HUDEP-2 (cell line): ENCODE results near the gene IPPK.
"Not testable (repeated sequence)": the region's sequence is repeated elsewhere in the genome, so short reads cannot be mapped to it uniquely, and the experiment has no call there.

Experiments
- DNase-seq, 76 experiments: peaks; one replicate each; lab custom pipeline; 2025; ENCODE audit not compliant: unreplicated experiment in 76 of 76; lab: John Stamatoyannopoulos, UW

The IPPK gene

DNA sequence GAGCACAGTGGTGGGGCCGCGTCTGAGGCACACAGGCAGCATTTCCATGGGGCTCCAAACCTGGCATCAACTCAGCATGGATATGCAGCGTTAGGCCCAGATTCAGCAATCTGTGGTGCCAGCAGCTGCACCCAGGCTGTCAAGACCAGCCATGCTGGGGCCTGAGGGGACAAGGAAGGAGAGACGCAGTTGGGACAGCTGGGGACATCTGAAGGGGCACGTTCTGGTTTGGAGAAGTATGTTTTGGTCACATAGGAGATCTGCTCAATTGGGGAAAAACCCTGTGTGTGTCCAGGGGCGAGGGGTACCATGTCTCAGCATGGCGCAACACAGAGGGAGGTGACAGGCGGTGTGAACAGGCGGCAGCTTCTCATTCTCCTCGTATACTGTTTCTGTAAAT lies 67.5 kb downstream of the IPPK start:
- no peak for DNase-seq

DNA sequence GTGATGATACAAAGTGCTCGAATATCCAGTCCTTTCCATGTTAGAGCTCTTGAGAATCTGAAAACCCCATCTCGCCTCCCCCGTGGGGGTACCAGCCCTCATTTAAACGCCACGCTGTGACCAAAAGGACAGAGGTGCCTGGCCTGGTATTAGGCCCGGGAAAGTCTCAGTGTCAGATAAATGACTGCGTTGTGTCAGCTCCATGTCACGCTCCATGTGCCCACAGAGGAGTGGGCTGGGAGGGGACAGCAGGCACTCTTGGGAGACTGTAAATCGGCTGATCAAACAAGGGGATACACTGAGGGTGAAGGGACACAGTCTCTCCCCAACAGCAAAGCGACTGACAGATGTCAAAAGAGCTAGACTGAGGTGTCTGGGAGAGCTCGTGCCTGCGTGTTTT lies 68.5 kb downstream of the IPPK start:
- no peak for DNase-seq

DNA sequence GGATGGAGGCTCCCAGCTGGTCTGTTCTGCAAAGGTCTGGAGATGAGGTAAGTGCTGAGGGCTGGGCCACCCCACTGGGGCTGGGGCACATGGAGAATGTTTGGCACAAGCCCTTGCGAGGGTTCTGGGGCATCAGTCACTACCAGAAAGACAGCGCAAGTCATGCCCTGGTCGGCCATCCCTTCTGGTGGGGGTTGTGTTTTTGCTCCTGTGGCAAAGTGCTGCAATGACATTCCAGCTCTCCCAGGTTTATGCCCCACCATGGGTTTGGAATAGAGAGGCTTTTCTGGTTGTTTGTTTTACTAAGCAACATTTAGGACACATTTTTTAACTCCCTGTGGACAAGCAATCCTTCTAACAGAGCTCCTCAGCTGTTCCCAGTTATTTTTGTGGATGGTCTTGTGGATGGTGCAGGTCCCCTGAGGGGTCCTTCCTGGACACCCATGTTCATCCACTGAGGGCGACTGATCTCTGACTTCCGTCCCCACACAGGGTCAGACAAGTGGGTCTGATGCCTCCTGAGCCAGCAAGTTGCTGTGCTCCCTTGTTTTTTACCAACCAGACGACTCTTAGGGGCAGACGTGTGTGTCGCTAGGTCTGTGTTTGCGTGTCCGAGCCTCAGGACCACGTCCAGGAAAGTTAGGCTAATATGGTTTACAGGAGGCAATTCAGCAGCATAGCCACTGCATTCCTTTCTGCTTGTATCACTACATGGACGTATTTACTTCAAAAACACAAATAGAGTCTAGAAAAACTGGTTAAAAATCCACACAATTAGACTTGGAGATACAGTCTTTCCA lies 69.3 kb downstream of the IPPK start:
- no peak for DNase-seq

DNA sequence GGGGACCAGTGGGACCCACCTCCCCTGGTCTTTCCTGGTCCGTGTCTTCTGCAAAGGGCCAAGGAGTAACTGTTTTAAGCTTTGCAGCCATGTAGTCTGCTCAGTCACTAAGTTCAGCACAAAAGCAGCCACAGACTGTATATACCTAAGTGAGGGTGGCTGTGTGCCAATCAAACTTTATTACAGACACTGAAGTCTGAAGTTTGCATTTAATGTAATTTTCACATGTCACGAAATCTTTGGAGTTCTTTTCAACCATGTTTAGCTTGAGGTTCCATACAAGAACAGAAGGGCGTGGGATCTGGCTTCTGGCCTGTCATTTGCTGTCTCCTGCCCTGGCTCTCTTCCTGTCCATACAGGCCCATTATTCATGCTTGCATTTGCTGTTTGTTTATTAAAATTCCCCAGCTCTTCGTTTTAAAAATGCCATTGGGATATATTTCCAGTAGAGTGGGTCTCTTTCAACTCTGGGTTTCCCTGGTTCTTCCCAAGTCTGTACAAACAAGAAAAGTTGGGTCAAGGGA lies 69.9 kb downstream of the IPPK start:
- DNase-seq = no peak

DNA sequence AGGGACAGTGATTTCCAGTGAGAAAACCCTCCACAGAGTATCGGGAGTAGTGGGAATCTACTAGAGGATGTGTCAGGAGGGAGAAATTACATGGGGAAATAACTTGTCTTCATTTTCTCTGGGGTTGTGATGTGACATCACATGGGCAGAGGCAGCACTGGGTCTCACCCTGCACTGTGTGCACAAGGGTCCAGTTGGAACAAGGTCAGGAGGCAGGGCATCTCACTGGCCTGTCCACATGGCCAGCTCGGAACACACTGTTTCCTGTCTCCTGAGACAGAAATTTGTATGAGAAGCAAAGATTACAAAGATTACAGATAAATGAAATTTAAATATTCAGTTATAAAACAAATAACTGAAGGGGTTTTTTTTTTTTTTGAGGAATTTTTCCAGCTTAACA lies 71.5 kb downstream of the IPPK start:
- DNase-seq = no peak

DNA sequence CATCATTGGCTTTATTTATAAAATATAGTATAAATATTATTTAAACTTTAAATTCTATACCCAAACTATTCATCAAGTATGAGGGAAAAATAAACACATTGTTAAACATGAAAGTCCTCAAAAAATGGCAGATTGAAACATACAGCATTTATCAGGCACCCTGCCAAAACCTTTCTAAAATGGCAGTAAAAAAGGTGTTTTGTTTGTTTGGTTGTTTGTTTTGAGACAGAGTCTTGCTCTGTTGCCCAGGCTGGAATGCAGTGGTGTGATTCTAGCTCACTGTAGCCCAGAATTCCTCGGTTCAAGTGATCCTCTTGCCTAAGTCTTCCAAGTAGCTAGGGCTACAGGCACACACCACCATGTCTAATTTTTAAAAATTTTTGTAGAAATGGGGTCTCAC lies 74.0 kb downstream of the IPPK start:
- no peak for DNase-seq

DNA sequence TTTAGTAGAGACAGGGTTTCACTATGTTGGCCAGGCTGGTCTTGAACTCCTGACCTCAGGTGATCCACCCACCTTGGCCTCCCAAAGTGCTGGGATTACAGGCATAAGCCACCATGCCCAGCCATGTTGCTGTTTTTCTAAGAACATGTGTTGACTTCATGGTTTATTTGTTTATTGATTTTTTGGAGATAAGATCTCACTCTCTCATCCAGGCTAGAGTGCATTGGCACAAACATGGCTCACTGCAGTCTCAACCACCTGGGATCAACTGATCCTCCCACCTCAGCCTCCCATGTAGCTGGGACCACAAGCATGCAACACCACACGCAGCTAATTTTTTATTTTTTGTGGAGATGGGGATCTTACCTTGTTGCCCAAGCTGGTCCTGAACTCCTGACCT lies 74.9 kb downstream of the IPPK start:
- not testable (repeated sequence) for DNase-seq

DNA sequence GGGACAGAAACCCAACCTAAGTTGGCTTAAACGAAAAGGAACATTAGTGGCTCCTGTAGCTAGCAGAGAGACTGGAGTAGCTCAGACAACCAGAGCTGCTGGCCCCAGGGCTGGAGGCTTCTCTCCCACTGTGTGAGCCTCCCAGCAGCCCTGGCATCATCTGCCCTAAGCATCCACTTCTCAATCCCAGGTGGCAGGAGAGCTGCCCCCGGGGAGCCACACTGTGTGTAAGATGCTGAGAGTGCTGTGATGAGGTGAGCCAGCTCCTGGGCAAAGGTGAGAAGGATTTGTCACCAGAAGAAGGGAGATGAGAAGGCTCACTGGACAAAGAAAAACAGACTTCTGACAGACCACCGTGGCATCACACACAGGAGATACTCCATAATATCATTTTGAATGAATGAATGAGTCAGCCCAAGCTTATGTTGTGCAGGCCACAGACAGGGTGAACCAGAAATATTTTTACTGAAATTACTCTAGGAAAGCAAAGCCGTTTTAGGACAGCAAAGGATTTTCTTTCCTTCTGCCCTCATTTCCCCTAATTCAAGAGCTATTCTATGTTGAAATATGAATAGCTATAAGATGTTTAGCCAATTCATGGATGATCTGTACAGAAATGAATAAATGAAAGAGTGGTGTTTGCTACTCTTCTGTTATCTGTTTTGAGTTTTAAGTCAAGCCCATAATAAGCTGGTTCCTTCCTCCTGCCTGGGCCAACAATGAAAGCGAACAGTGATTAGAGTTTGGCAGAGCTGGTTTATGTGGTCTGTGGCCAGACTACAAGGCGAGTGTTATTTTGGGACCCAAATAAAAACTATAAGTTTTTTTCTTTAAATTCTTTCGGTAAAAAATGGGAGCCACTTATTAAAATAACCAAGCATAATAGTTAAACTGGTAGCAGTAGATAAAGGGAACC lies 76.7 kb downstream of the IPPK start:
- DNase-seq = no peak

DNA sequence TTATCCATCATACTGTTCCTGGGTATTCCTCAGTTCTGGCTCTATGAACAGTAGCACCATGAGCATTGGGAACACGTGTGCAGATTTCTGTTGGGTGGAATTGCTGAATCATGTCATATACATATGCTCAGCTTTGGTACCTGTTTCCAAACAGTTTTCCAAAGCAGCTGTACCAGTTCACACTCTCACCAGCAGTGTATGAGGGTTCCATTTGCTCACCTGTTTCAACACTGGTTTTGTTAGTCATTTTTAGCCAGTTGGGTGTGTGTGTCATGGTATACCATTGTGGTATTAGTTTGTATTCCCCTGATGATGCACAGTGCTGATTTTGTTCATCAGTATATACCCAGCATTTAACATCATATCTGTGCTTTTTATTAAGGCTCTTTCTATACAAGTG lies 77.4 kb downstream of the IPPK start:
- DNase-seq = no peak

DNA sequence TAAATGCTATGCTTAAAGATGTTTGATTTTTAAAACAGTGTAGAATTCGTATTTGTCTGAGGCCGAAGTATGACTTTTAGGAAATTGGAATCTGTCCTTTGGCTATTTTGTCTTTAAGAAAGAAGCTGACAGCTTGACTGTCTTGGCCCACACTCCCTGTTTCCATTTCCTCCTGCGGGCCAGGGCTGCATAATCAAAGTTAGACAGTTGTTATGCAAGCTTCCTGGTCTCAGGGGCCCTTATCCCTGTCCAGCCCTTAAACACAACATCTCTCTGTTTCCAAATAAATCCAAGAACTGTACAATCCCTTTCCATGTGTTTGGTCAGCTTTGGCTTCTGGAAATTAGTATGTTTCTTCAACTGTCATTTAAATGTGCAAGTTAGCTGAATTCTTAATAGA lies 79.6 kb downstream of the IPPK start:
- DNase-seq = no peak

DNA sequence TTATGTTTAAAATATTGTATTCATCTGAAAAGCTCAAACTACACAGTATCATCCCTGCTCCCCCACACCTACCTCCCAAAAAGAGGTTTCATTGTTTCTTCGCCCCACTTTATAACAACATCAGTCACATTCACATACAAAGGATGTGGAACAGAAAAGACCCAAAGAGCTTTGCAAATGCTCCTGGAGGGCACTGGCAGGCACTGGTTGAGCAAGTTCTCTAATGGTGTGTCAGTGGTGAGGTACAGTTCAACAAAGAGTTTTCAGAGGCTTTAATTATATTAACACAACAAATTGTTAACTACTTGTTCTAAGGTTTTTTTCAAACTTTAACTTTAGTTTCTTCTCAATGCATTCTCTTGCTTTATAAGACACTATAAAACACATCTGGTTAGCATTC lies 80.0 kb downstream of the IPPK start:
- no peak for DNase-seq

DNA sequence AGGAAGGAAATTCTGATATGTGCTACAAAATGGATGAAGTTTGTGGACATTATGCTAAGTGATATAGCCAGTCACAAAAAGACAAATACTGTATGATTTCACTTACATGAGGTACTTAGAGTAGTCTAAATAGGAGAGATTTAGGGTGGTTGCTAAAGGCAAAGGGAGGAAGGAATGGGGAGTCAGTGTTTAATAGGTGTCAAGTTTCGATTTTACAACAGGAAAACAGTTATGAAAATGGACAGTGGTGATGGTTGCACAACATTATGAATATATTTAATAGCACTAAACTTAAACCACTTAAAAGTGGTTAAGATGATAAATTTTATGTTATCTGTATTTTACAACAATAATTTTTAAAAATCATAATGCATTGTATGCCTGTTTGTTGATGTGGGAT lies 93.8 kb downstream of the IPPK start:
- DNase-seq = no peak

DNA sequence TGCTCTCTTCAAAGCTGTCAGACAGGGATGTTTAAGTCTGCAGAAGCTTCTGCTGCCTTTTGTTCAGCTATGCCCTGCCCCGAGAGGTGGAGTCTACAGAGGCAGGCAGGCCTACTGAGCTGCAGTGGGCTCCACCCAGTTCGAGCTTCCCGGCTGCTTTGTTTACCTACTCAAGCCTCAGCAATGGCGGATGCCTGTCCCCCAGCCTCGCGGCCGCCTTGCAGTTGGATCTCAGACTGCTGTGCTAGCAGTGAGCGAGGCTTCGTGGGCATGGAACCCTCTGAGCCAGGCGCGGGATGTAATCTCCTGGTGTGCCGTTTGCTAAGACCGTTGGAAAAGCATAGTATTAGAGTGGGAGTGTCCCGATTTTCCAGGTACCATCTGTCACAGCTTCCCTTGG lies 96.3 kb downstream of the IPPK start:
- not testable (repeated sequence) for DNase-seq

DNA sequence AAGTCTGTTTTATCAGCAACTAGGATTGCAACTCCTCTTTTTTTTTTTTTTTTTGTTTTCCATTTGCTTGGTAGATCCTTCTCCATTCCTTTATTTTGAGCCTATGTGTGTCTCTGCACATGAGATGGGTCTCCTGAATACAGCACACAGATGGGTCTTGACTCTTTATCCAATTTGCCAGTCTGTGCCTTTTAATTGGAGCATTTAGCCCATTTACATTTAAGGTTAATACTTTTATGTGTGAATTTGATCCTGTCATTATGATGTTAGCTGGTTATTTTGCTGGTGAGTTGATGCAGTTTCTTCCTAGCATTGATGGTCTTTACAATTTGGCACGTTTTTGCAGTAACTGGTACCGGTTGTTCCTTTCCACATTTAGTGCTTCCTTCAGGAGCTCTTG lies 98.1 kb downstream of the IPPK start:
- not testable (repeated sequence) for DNase-seq

DNA sequence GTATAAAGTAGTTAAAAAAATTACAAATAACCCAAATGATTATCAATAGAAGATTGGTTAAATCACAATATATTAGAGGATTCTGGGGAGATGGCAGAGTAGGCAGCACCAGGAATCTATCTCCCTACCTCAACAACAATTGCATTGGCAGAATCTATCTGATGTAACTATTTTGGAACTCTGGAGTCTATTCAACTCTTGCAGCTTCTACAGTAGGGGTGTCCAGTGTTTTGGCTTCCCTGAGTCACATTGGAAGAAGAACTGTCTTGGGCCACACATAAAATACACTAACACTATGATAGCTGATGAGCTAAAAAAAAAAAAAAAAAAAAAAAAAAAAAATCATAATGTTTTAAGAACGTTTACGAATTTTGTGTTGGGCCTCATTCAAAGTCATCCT lies 104.9 kb downstream of the IPPK start:
- no peak for DNase-seq

DNA sequence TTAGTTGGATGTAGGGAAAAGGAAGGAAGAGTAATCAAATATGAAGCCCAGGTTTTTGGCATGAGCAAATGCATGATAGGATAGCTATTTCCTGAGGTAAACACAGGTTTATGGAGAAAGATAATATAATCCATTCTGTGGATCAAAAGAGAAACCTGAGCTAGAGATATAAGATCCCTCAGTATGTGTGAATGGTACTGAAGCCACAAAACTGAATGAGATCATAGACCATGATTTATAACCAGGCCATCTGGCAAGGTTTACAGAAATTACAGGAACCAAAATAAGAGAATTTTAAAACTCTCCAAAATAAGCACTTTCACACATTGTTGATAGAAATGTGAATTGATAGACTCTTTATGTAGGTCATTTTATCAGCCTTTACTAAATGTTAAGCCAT lies 105.4 kb downstream of the IPPK start:
- no peak for DNase-seq
